ENCODE measurements around the gene CHRM2. TPM values are rescaled to one million over a fixed set of nuclear protein-coding genes. Genes with fewer than 3 reads are reported as not detected.

The CHRM2 gene
- total and polyA plus RNA-seq, 2 of the 8 experiments (the other 6 are each of a cell fraction or from before 2014, with no cell fraction given): 0.17 to 0.32 TPM

GRCh38 chr7:136878878-136879277 is 10.4 kb downstream of the CHRM2 start (continued):
- no peak for TF ChIP-seq FOSL1 (IDR thresholded peaks at IDR 0.05; ENCODE audit: insufficient read depth, low read depth, low read length)
- no peak for TF ChIP-seq GTF2F1 (IDR thresholded peaks at IDR 0.05; ENCODE audit: borderline replicate concordance, low read depth, low read length)
- TF ChIP-seq SP2 (IDR thresholded peaks at IDR 0.05; ENCODE audit: low read length): no peak

All from H1 (cell line).